T-cell (primary cell): ENCODE data around the gene SFMBT2. TPM values are rescaled to one million over a fixed set of nuclear protein-coding genes. Genes with fewer than 3 reads are reported as not detected.

Source experiments
- ATAC-seq, 4 experiments: fragments of 200-7000 bp in 3 of 4; fragments of 150-1000 bp in 1 of 4; cut with Tn5 transposase; replicated peaks in 1 of 4; 1 replicate in 3 of 4; 2 replicates in 1 of 4; pipeline ENCODE4 v1.10.0; 2021; ENCODE audit warnings: moderate library complexity in 3 of 4, mild to moderate bottlenecking in 2 of 4, moderate number of reproducible peaks in 1 of 4
- CTCF ChIA-PET, 2 donors: fragments of 300-600 bp; sonication (Branson Sonifier 250); formaldehyde crosslinking; loops; one replicate each; lab custom pipeline; 2022; ENCODE audit warnings: antibody characterized with exemption in 2 of 2; lab: Charles Lee
- POLR2A ChIA-PET, 2 donors: fragments of 300-600 bp; sonication (Branson Sonifier 250); formaldehyde crosslinking; loops; one replicate each; lab custom pipeline; 2022; ENCODE audit warnings: antibody characterized with exemption in 2 of 2; lab: Charles Lee
- DNase-seq, 35 experiments: peaks; one replicate each; pipeline versions ENCODE4 v3.0.0 to v3.0.0-alpha.2; 2013 to 2023
- H3K27ac ChIP-seq: one replicate; pipeline ENCODE4 v1.5.1; 2013; ENCODE audit warnings: low read length
- H3K27me3 ChIP-seq, 2 experiments: replicated peaks in 1 of 2; 1 replicate in 1 of 2; 2 replicates in 1 of 2; pipeline versions ENCODE4 v1.6.1 to v1.7.0; 2013; ENCODE audit warnings: low read length in 1 of 2, mixed read lengths in 1 of 2; ENCODE audit not compliant: control insufficient read depth in 2 of 2, insufficient read depth in 2 of 2; ENCODE audit errors: extremely low read depth in 1 of 2
- H3K36me3 ChIP-seq, 2 donors: 1 replicate in 1 of 2; 2 replicates in 1 of 2; pipeline versions ENCODE4 v1.6.1 to v1.7.0; 2013; ENCODE audit warnings: low read length in 1 of 2; ENCODE audit not compliant: control insufficient read depth in 2 of 2, insufficient read depth in 1 of 2; ENCODE audit errors: extremely low read depth in 1 of 2
- H3K4me1 ChIP-seq, 2 experiments: 1 replicate in 1 of 2; 2 replicates in 1 of 2; pipeline versions ENCODE4 v1.6.1 to v1.7.0; 2013; ENCODE audit warnings: low read length in 2 of 2, mixed read lengths in 1 of 2; ENCODE audit not compliant: insufficient read depth in 2 of 2, control insufficient read depth in 1 of 2; ENCODE audit errors: extremely low read depth in 1 of 2
- H3K4me3 ChIP-seq, 2 donors: 1 replicate in 1 of 2; 2 replicates in 1 of 2; pipeline versions ENCODE4 v1.5.1 to v1.7.0; 2013; ENCODE audit warnings: mild to moderate bottlenecking in 2 of 2, low read length in 1 of 2, moderate library complexity in 1 of 2; ENCODE audit not compliant: control insufficient read depth in 1 of 2; ENCODE audit errors: extremely low read depth in 1 of 2
- H3K9me3 ChIP-seq: 2 replicates; pipeline ENCODE4 v1.7.0; 2013
- H3K27ac Mint-ChIP-seq, 2 donors: one replicate each; pipeline ENCODE4 v1.8.0; 2020 to 2021; ENCODE audit warnings: mild to moderate bottlenecking in 2 of 2, mixed read lengths in 2 of 2
- H3K27me3 Mint-ChIP-seq, 2 donors: one replicate each; pipeline ENCODE4 v1.8.0; 2021 to 2022; ENCODE audit warnings: mixed read lengths in 2 of 2
- H3K36me3 Mint-ChIP-seq: one replicate; pipeline ENCODE4 v1.8.0; 2021; ENCODE audit warnings: mixed read lengths
- H3K4me1 Mint-ChIP-seq, 3 donors: one replicate each; pipeline ENCODE4 v1.8.0; 2020 to 2022; ENCODE audit warnings: mixed read lengths in 3 of 3, mild to moderate bottlenecking in 1 of 3
- H3K4me3 Mint-ChIP-seq, 3 donors: one replicate each; pipeline ENCODE4 v1.8.0; 2020 to 2022; ENCODE audit warnings: mild to moderate bottlenecking in 3 of 3, mixed read lengths in 3 of 3, moderate library complexity in 3 of 3
- H3K9me3 Mint-ChIP-seq, 3 donors: one replicate each; pipeline ENCODE4 v1.8.0; 2020 to 2022; ENCODE audit warnings: mixed read lengths in 3 of 3
- WGBS: methylation state at CpG from one replicate; pipeline ENCODE4 v1.1.5; 2013; ENCODE audit warnings: missing lambda C conversion rate; ENCODE audit not compliant: insufficient coverage; 5-methylcytosine and 5-hydroxymethylcytosine counted together
- total RNA-seq, 35 experiments: library from RNA in 6 of 35; stranded (reverse) in 6 of 35; fragments of 120-200 nt in 1 of 35; gene quantifications; one replicate each; pipeline versions ENCODE4 v1.2.1 to v1.2.4 and lab custom pipeline; 2013 to 2026

Gene SFMBT2
- total RNA-seq, 5 donors from 2014 or later (not counting 1 experiment from before 2014, with no cell fraction given): 32.7 to 38.3 (median 36.8) TPM

DNA sequence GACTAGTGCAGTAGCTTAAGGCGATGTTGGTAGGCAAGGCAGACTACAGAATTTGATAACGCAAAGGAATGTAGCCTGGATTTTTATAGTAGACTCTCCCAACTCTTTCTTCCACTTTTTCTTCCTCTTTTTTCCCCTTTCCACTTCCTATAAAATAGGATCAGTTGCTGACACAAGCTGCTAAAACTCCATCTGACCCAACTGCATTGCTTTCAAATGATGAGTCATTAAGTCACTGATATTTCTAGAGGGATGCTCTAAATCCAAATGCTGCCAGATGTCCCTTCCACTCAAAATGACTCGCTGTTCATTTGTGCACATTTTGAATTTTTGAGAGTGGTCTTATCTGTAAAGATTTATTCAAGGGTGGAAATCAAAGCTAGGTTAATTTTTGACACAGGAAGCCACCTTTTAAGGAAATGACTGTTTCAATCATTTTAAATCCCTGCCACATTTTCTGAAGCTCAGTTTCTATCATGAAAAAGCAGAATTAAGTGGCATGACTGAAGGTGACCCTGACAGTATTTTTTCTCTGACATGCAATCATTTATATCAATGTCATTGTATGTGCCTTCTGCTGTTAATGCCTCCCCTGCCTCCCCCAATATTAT is 25.8 kb upstream of the SFMBT2 start:
- H3K27ac ChIP-seq: no peak overlapping the region
- H3K9me3 ChIP-seq: no peaks in the 10 kb centered on the region
- H3K4me1 ChIP-seq: peaks cover 0 to 2% of the 10 kb centered on the region in 2 experiments
- peaks cover 0 to 6% of the 10 kb centered on the region in 2 donors for H3K27me3 Mint-ChIP-seq
- H3K36me3 Mint-ChIP-seq: no peaks in the 10 kb centered on the region
- ATAC-seq (no peak), DNase-seq (no peak)
- no peak overlapping the region for H3K4me3 ChIP-seq
- POLR2A ChIA-PET: interaction anchor here in 1 of 2 donors (0.7 kb wide), 2 partner anchors 26 to 521 kb away, joined by 3 to 5 read pairs; partner anchors contain the start of gene SFMBT2
- no peaks in the 10 kb centered on the region for H3K36me3 ChIP-seq
- no peak overlapping the region for H3K4me3 Mint-ChIP-seq
- H3K27me3 ChIP-seq: no peaks in the 10 kb centered on the region
- 80% methylated on average over 1 of the region's 3 CpGs for WGBS
- no peaks in the 10 kb centered on the region for H3K9me3 Mint-ChIP-seq
- H3K27ac Mint-ChIP-seq: no peak overlapping the region
- CTCF ChIA-PET: interaction anchor here (0.5 to 0.7 kb wide), 2 partner anchors 510 to 1002 kb away, joined by 3 read pairs; no protein-coding TSS in a partner anchor
- peaks cover 8 to 13% (median 10%) of the 10 kb centered on the region in 3 donors for H3K4me1 Mint-ChIP-seq

DNA sequence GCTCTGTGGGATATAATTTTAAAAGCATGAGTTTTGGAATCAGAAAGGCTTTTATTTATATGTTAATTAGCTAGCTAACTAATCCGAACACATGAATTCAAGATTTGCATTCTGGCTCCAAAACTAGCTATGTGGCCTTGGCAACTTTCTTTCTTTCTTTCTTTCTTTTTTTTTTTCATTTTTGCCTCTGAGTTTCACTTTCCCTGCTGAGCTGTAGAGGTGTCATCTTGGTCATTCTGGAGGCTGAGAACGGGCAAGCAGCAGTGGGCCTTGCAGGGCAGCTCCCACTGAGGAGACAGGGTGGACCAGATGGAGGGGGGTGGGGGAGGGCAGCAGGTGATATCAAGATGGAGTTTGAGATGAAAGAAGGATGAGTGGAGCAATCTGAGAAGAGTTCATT is 24.8 kb upstream of the SFMBT2 start:
- peaks cover 0 to 2% of the 10 kb centered on the region in 2 experiments for H3K4me1 ChIP-seq
- no peaks in the 10 kb centered on the region for H3K9me3 ChIP-seq
- H3K9me3 Mint-ChIP-seq: no peaks in the 10 kb centered on the region
- no peak overlapping the region for H3K4me3 ChIP-seq
- DNase-seq: no peak
- H3K27me3 Mint-ChIP-seq: peaks cover 0 to 6% of the 10 kb centered on the region in 2 donors
- 50% methylated on average over 1 of the region's 2 CpGs for WGBS
- POLR2A ChIA-PET: interaction anchor here in 1 of 2 donors (0.6 kb wide), 1 partner anchor 1803 kb away, joined by 3 read pairs; no protein-coding TSS in a partner anchor
- no peaks in the 10 kb centered on the region for H3K36me3 Mint-ChIP-seq
- H3K27ac Mint-ChIP-seq: no peak overlapping the region
- no peak overlapping the region for H3K4me3 Mint-ChIP-seq
- ATAC-seq: no peak
- no peaks in the 10 kb centered on the region for H3K36me3 ChIP-seq
- no peak overlapping the region for H3K27ac ChIP-seq
- H3K4me1 Mint-ChIP-seq: peaks cover 8 to 13% (median 10%) of the 10 kb centered on the region in 3 donors
- CTCF ChIA-PET: interaction anchor here in 1 of 2 donors (0.5 kb wide), 1 partner anchor 509 kb away, joined by 3 read pairs; no protein-coding TSS in a partner anchor
- no peaks in the 10 kb centered on the region for H3K27me3 ChIP-seq

DNA sequence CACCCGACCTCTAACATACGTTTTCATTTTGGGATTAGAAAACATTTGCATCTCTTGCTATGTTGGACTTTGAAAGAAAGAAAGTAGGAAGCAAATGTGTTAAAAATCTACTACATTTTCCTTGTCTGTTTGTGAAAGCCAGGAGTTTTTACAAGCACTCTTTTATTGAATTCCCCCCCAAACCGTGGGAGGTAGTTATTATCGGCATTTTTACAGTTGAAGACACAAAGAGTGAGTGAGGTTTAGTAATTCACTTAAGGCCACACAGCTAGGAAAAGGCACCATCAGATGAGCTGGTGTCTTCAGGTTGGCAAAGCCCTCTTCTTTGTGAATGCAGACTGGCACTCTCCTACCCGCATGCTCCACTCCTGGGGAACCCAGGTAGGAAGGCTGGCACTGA is 23.5 kb upstream of the SFMBT2 start:
- no peak overlapping the region for H3K4me3 Mint-ChIP-seq
- peaks cover 8 to 13% (median 10%) of the 10 kb centered on the region in 3 donors for H3K4me1 Mint-ChIP-seq
- Histone ChIP-seq H3K36me3 (no peaks in the 10 kb centered on the region), H3K27me3 (no peaks in the 10 kb centered on the region), H3K4me1 (peaks cover 0 to 2% of the 10 kb centered on the region in 2 experiments), H3K9me3 (no peaks in the 10 kb centered on the region), H3K4me3 (no peak overlapping the region), H3K27ac (no peak overlapping the region)
- no peaks in the 10 kb centered on the region for H3K27me3 Mint-ChIP-seq
- ChIA-PET CTCF (interaction anchor here in 1 of 2 donors (0.6 kb wide), 1 partner anchor 114 kb away, joined by 4 read pairs; no protein-coding TSS in a partner anchor), POLR2A (no interaction called here)
- 100% methylated on average over 1 of the region's 5 CpGs for WGBS
- H3K27ac Mint-ChIP-seq: no peak overlapping the region
- H3K9me3 Mint-ChIP-seq: no peaks in the 10 kb centered on the region
- no peaks in the 10 kb centered on the region for H3K36me3 Mint-ChIP-seq
- DNase-seq (no peak), ATAC-seq (no peak)

DNA sequence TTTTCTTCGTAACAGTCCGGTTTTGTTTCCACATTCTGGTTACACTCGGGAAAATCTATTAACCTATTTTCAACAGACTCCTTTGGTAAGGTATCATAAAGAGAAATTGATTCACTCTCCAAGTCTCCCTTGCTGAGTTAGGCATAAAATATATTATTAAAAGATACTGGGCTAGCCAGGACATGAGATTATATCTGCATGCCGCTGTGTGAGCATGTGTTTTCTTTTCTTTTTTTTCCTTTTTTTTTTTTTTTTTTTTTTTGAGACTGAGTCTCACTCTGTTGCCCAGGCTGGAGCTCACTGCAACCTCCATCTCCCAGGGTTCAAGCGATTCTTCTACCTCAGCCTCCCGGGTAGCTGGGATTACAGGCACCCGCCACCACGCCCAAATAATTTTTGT is 23.0 kb upstream of the SFMBT2 start:
- CTCF ChIA-PET: interaction anchor here in 1 of 2 donors (0.6 kb wide), 1 partner anchor 114 kb away, joined by 4 read pairs; no protein-coding TSS in a partner anchor

DNA sequence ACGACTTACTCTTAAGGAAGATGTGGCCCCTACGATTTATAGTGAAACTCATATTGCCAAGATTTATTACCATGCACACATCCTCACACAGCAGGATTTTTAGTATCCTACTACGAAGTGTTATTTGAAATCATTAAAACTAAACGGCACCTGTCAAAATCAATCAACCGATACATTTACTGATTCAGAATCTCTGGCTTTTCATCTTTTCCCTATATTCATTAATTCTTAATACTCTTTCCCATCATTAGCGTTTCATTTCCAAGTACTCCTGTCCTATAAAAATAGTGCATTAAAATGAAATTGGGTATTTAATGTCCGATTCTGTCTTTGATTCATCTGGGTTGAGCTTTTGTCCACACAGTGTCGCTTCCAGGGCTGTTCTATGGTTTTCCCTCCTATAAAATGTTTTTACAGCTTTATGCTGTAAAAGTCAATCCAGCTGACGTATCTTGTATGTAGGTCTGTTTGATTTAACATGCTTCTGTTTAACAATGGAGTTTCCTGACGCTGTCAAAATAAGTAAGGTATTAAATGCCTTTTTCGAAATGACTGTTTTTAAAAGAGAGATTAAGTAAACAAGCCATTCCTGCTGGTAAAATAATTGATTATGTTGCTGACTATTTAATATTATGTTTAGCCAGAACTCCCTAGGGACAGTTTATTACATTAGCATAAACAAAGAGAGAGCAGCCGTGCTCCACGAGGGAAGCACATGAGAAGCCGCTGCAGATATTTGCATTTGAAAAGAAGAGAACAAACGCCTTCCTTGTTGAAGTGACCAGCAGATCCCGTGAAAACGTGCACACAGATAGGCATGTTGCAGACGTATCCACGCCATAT is 22.3 kb upstream of the SFMBT2 start:
- no peak overlapping the region for H3K27ac ChIP-seq
- Mint-ChIP-seq H3K9me3 (no peaks in the 10 kb centered on the region), H3K4me3 (no peak overlapping the region), H3K27me3 (no peaks in the 10 kb centered on the region), H3K27ac (no peak overlapping the region), H3K4me1 (peaks cover 8 to 13% (median 10%) of the 10 kb centered on the region in 3 donors), H3K36me3 (no peaks in the 10 kb centered on the region)
- DNase-seq: no peak
- no peaks in the 10 kb centered on the region for H3K27me3 ChIP-seq
- peaks cover 0 to 2% of the 10 kb centered on the region in 2 experiments for H3K4me1 ChIP-seq
- CTCF ChIA-PET: no interaction called here
- WGBS: 70% methylated on average over 6 of the region's 19 CpGs
- H3K36me3 ChIP-seq: no peaks in the 10 kb centered on the region
- no peak for ATAC-seq
- no peaks in the 10 kb centered on the region for H3K9me3 ChIP-seq
- no peak overlapping the region for H3K4me3 ChIP-seq
- POLR2A ChIA-PET: no interaction called here

More for the DNA sequence above, 23.0 kb upstream of the SFMBT2 start:
- Mint-ChIP-seq H3K4me3 (no peak overlapping the region), H3K9me3 (no peaks in the 10 kb centered on the region), H3K36me3 (no peaks in the 10 kb centered on the region), H3K27ac (no peak overlapping the region), H3K27me3 (no peaks in the 10 kb centered on the region), H3K4me1 (peaks cover 8 to 13% (median 10%) of the 10 kb centered on the region in 3 donors)
- Histone ChIP-seq H3K4me3 (no peak overlapping the region), H3K9me3 (no peaks in the 10 kb centered on the region), H3K27ac (no peak overlapping the region), H3K36me3 (no peaks in the 10 kb centered on the region), H3K27me3 (no peaks in the 10 kb centered on the region), H3K4me1 (peaks cover 0 to 2% of the 10 kb centered on the region in 2 experiments)
- DNase-seq (no peak), ATAC-seq (no peak)
- no CpG with 5 or more reads among the region's 8 CpGs for WGBS
- POLR2A ChIA-PET: no interaction called here

DNA sequence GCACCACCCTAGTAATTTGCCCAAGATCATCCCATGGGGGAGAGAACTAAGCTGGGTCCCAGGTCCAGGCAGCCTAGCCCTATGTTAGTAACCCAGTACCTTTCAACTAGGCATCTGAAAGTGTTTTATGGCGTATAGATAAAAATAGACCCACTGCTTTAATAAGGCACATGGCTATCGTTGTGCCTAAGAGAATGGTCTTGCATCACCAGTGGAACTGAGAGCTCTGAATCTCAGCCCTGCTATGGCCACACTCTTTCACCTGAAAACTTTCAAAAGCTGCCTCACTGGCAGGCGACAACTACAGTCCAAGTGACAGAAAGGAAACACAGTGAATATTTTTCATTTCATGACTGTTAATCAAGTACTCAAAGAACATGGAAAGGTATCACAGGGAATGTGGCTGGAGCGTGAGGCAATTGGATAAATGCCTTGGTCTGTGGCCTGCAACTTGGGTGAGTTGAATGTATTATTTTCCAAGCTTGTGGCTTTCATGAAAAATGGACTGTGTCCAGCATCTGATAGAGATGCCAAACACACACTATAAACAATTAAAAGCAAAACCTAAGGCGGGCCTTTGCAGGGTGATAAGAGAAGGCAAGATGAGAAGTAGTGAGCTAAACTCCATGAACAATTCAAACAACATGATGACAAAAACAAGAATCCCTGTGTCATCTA is 18.0 kb upstream of the SFMBT2 start:
- Histone ChIP-seq H3K27me3 (no peaks in the 10 kb centered on the region), H3K4me3 (no peak overlapping the region), H3K4me1 (peaks cover 5 to 20% of the 10 kb centered on the region in 2 experiments), H3K9me3 (no peaks in the 10 kb centered on the region), H3K27ac (no peak overlapping the region), H3K36me3 (no peaks in the 10 kb centered on the region)
- ChIA-PET POLR2A (interaction anchor here in 1 of 2 donors (0.6 kb wide), 1 partner anchor 394 kb away, joined by 3 read pairs; no protein-coding TSS in a partner anchor), CTCF (interaction anchor here (0.6 kb wide), 2 partner anchors 9 to 23 kb away, joined by 3 to 4 read pairs; no protein-coding TSS in a partner anchor)
- DNase-seq (no peak), ATAC-seq (no peak)
- H3K4me1 Mint-ChIP-seq: peaks cover 0 to 20% (median 19%) of the 10 kb centered on the region in 3 donors
- H3K27ac Mint-ChIP-seq: no peak overlapping the region
- H3K36me3 Mint-ChIP-seq: no peaks in the 10 kb centered on the region
- H3K9me3 Mint-ChIP-seq: no peaks in the 10 kb centered on the region
- WGBS: 100% methylated on average over 1 of the region's 5 CpGs
- H3K27me3 Mint-ChIP-seq: no peaks in the 10 kb centered on the region
- H3K4me3 Mint-ChIP-seq: no peak overlapping the region
